HG03469 (cell line): ENCODE measurements around the gene ZSCAN5B.
"Not testable (repeated sequence)": the region's sequence is repeated elsewhere in the genome, so short reads cannot be mapped to it uniquely, and the experiment has no call there.

Experiments
- ATAC-seq: cut with Tn5 transposase; IDR thresholded peaks from one replicate; pipeline ENCODE4 v1.9.1; 2021; ENCODE audit warnings: mild to moderate bottlenecking, moderate library complexity, moderate number of reproducible peaks; ENCODE audit not compliant: unreplicated experiment

The ZSCAN5B gene

GRCh38 chr19:56197646-56198045 is at the start of gene ZSCAN5B:
Gene ZSCAN5B, minus strand, starts transcription at chr19:56197783. Its CDS starts 4,731 bp downstream, at chr19:56193052.
- not testable (repeated sequence) for ATAC-seq

GRCh38 chr19:56245764-56246163 is 48.2 kb upstream of the ZSCAN5B start:
- ATAC-seq, result not testable (repeated sequence)

- no peak for ATAC-seq
Observed at GRCh38 chr19:56245121-56245740, 47.6 kb upstream of the ZSCAN5B start.

- ATAC-seq, result no peak
Observed at GRCh38 chr19:56223481-56223880, 25.9 kb upstream of the ZSCAN5B start.

GRCh38 chr19:56222901-56223300 is 25.3 kb upstream of the ZSCAN5B start:
- ATAC-seq, result no peak

- no peak for ATAC-seq
Observed at GRCh38 chr19:56221851-56222250, 24.3 kb upstream of the ZSCAN5B start.

- not testable (repeated sequence) for ATAC-seq
Observed at GRCh38 chr19:56221442-56221841, 23.9 kb upstream of the ZSCAN5B start.

GRCh38 chr19:56218961-56219360 is 21.4 kb upstream of the ZSCAN5B start:
- ATAC-seq, result no peak

- ATAC-seq, result no peak
Observed at GRCh38 chr19:56217039-56217949, 19.7 kb upstream of the ZSCAN5B start.

GRCh38 chr19:56211718-56212117 is 14.1 kb upstream of the ZSCAN5B start:
- ATAC-seq, result no peak

GRCh38 chr19:56210036-56210435 is 12.5 kb upstream of the ZSCAN5B start:
- not testable (repeated sequence) for ATAC-seq

GRCh38 chr19:56209091-56209490 is 11.5 kb upstream of the ZSCAN5B start:
- no peak for ATAC-seq

- not testable (repeated sequence) for ATAC-seq
Observed at GRCh38 chr19:56207581-56207980, 10.0 kb upstream of the ZSCAN5B start.

- no peak for ATAC-seq
Observed at GRCh38 chr19:56201973-56202372, 4.4 kb upstream of the ZSCAN5B start, which contains the start of gene ZSCAN5C. Gene ZSCAN5C, plus strand, starts transcription at chr19:56202273. Its CDS starts 3,641 bp downstream, at chr19:56205914.

GRCh38 chr19:56199687-56200086 is 2.1 kb upstream of the ZSCAN5B start:
- ATAC-seq, result no peak

- ATAC-seq, result no peak
Observed at GRCh38 chr19:56193981-56194640, 3.5 kb downstream of the ZSCAN5B start.

- ATAC-seq, result no peak
Observed at GRCh38 chr19:56191711-56192110, 5.9 kb downstream of the ZSCAN5B start.

- ATAC-seq, result no peak
Observed at GRCh38 chr19:56191115-56191514, 6.5 kb downstream of the ZSCAN5B start.

GRCh38 chr19:56189785-56190184 is 7.8 kb downstream of the ZSCAN5B start:
- ATAC-seq, result no peak

- no peak for ATAC-seq
Observed at GRCh38 chr19:56177564-56178243, 19.9 kb downstream of the ZSCAN5B start.

GRCh38 chr19:56176881-56177280 is 20.7 kb downstream of the ZSCAN5B start:
- no peak for ATAC-seq
